Uterus (tissue), 4 donors: ENCODE measurements around the gene ITPKC. TPM values are rescaled to one million over a fixed set of nuclear protein-coding genes. Genes with fewer than 3 reads are reported as not detected.
A peak's percentile ranks its signal among the peaks of the same experiment; 100 is the strongest.

Experiments used
- DNase-seq, 2 donors: peaks; one replicate each; pipeline ENCODE4 v3.0.0-alpha.2; 2019 to 2020
- H3K27ac ChIP-seq, 2 donors: fragments of 200-600 bp; sonication (generic); 1 replicate in 1 of 2; 2 replicates in 1 of 2; pipeline ENCODE4 v1.5.1; 2016 to 2018
- H3K27me3 ChIP-seq, 2 donors: fragments of 200-600 bp; sonication (generic); one replicate each; pipeline ENCODE4 v1.5.1; 2018 to 2019; ENCODE audit warnings: control low read depth in 1 of 2
- H3K36me3 ChIP-seq, 2 donors: fragments of 200-600 bp; sonication (generic); one replicate each; pipeline ENCODE4 v1.5.1; 2019; ENCODE audit warnings: control low read depth in 1 of 2
- H3K4me1 ChIP-seq, 2 donors: fragments of 200-600 bp; sonication (generic); one replicate each; pipeline ENCODE4 v1.5.1; 2018 to 2019; ENCODE audit warnings: control low read depth in 1 of 2
- H3K4me3 ChIP-seq, 2 donors: fragments of 200-600 bp; sonication (generic); 1 replicate in 1 of 2; 2 replicates in 1 of 2; pipeline ENCODE4 v1.5.1; 2018 to 2019; ENCODE audit warnings: mild to moderate bottlenecking in 1 of 2
- H3K9me3 ChIP-seq, 2 donors: fragments of 200-600 bp; sonication (generic); one replicate each; pipeline ENCODE4 v1.5.1; 2019; ENCODE audit warnings: control low read depth in 1 of 2
- POLR2A ChIP-seq, 2 donors: fragments of 450-650 bp; IDR thresholded peaks; one replicate each; pipeline ENCODE4 v1.6.1; 2016; ENCODE audit warnings: antibody characterized with exemption in 2 of 2, mild to moderate bottlenecking in 1 of 2, moderate library complexity in 1 of 2
- intact Hi-C: fragments of 100-400 bp; cut with DNase I; formaldehyde crosslinking; loops from one replicate; pipeline ENCODE4 v1.15.1; 2023; ENCODE audit warnings: low total_unique reads
- total RNA-seq, 4 donors: library from RNA; depleted of rRNA in 3 of 4; stranded (reverse); fragments of >200 nt in 3 of 4; gene quantifications; one replicate each; pipeline versions ENCODE4 v1.1.0 to v1.2.4, GENCODE V29; 2014 to 2023
- TF ChIP-seq, protein P1 (sequence below), 4 experiments: fragments of 200-600 bp in 2 of 4; fragments of 450-650 bp in 2 of 4; sonication (generic) in 2 of 4; IDR thresholded peaks; one replicate each; pipeline ENCODE4 v1.5.1; 2016 to 2019; ENCODE audit warnings: antibody characterized with exemption in 4 of 4, mild to moderate bottlenecking in 2 of 4, moderate library complexity in 1 of 4
- donor health status: DM: yes; HTN: yes; CAD: no.

The ITPKC gene
- total RNA-seq, 4 donors from 2014 or later: 14.4 to 41.5 (median 22.8) TPM

GRCh38 chr19:40739871-40740703 is 23.2 kb downstream of the ITPKC start:
- intact Hi-C loops: no loop called here
- no peaks in the 10 kb centered on the region for H3K27me3 ChIP-seq
- no peaks in the 10 kb centered on the region for H3K9me3 ChIP-seq
- DNase-seq: no peak
- H3K36me3 ChIP-seq: no peaks in the 10 kb centered on the region
- peak overlapping the region in 1 of 2 donors; percentile 57 for H3K27ac ChIP-seq
- TF ChIP-seq POLR2A (IDR thresholded peaks at IDR 0.05): no peak
- TF ChIP-seq, protein P1, sequence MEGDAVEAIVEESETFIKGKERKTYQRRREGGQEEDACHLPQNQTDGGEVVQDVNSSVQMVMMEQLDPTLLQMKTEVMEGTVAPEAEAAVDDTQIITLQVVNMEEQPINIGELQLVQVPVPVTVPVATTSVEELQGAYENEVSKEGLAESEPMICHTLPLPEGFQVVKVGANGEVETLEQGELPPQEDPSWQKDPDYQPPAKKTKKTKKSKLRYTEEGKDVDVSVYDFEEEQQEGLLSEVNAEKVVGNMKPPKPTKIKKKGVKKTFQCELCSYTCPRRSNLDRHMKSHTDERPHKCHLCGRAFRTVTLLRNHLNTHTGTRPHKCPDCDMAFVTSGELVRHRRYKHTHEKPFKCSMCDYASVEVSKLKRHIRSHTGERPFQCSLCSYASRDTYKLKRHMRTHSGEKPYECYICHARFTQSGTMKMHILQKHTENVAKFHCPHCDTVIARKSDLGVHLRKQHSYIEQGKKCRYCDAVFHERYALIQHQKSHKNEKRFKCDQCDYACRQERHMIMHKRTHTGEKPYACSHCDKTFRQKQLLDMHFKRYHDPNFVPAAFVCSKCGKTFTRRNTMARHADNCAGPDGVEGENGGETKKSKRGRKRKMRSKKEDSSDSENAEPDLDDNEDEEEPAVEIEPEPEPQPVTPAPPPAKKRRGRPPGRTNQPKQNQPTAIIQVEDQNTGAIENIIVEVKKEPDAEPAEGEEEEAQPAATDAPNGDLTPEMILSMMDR (IDR thresholded peaks at IDR 0.05): no peak
- H3K4me1 ChIP-seq: no peaks in the 10 kb centered on the region
- H3K4me3 ChIP-seq: no peak overlapping the region

GRCh38 chr19:40740747-40741146 is 23.8 kb downstream of the ITPKC start:
- intact Hi-C loops: no loop called here
- no peak overlapping the region for H3K4me3 ChIP-seq

GRCh38 chr19:40741527-40742390 is 24.8 kb downstream of the ITPKC start:
- no peaks in the 10 kb centered on the region for H3K36me3 ChIP-seq
- TF ChIP-seq, protein P1 (IDR thresholded peaks at IDR 0.05): no peak
- no peak for TF ChIP-seq POLR2A (IDR thresholded peaks at IDR 0.05)

More at GRCh38 chr19:40740747-40741146, 23.8 kb downstream of the ITPKC start:
- no peaks in the 10 kb centered on the region for H3K27me3 ChIP-seq
- DNase-seq: no peak
- TF ChIP-seq POLR2A (IDR thresholded peaks at IDR 0.05): no peak
- TF ChIP-seq, protein P1 (IDR thresholded peaks at IDR 0.05): no peak
- peak overlapping the region in 1 of 2 donors; percentile 57 for H3K27ac ChIP-seq
- H3K4me1 ChIP-seq: no peaks in the 10 kb centered on the region
- no peaks in the 10 kb centered on the region for H3K9me3 ChIP-seq
- H3K36me3 ChIP-seq: no peaks in the 10 kb centered on the region

DNA sequence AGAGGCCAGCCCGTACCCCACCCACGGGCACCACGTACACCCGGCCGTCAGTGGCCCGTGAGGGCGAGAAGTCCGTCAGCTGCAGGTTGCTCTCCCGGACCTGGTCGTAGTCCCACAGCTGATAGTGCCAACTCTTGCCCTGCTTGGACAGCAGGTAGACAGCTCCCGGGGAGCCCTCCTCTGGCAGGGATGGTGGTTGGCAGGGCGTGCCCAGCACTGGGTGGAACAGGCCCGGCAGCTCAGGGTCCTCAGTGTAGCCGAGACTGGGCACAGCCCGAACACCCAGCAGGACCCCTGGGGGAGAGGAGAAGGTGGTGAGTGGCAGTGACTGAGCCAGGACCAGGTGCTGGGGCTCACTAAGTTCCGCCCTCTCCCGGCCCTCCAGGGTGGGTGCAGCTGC is 25.6 kb downstream of the ITPKC start:
- no peaks in the 10 kb centered on the region for H3K4me1 ChIP-seq
- no peak overlapping the region for H3K4me3 ChIP-seq
- no peak for DNase-seq
- intact Hi-C loops: no loop called here
- H3K27ac ChIP-seq: no peak overlapping the region
- no peaks in the 10 kb centered on the region for H3K27me3 ChIP-seq
- no peaks in the 10 kb centered on the region for H3K9me3 ChIP-seq
- no peaks in the 10 kb centered on the region for H3K36me3 ChIP-seq
- no peak for TF ChIP-seq POLR2A (IDR thresholded peaks at IDR 0.05)
- TF ChIP-seq, protein P1 (IDR thresholded peaks at IDR 0.05): no peak

More at GRCh38 chr19:40741527-40742390, 24.8 kb downstream of the ITPKC start:
- intact Hi-C loops: no loop called here
- no peaks in the 10 kb centered on the region for H3K4me1 ChIP-seq
- no peak overlapping the region for H3K27ac ChIP-seq
- H3K27me3 ChIP-seq: no peaks in the 10 kb centered on the region
- no peaks in the 10 kb centered on the region for H3K9me3 ChIP-seq
- no peak overlapping the region for H3K4me3 ChIP-seq
- no peak for DNase-seq

DNA sequence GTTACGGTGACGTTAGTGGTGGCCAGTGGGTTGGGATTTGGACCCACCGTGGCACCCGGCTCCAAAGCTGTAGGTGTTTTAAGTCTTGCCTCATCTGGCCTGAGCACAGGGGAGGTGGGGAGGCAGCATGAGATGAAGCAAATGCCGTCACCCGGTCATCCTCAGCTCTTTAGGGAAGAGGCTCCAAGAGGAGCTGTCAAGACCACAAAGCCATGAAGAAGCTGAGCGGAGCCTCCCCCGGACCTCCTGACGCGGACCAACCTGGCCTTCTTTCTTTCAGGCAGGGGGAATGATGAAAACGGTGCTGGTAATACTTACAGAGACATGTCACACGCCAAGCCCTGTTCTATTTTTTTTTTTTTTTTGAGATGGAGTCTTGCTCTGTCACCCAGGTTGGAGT is 26.0 kb downstream of the ITPKC start:
- no peaks in the 10 kb centered on the region for H3K36me3 ChIP-seq
- no peak for TF ChIP-seq POLR2A (IDR thresholded peaks at IDR 0.05)
- TF ChIP-seq, protein P1 (IDR thresholded peaks at IDR 0.05): no peak
- no peaks in the 10 kb centered on the region for H3K9me3 ChIP-seq
- no peak overlapping the region for H3K27ac ChIP-seq
- intact Hi-C loops: no loop called here
- no peak overlapping the region for H3K4me3 ChIP-seq
- H3K27me3 ChIP-seq: no peaks in the 10 kb centered on the region
- DNase-seq: no peak
- no peaks in the 10 kb centered on the region for H3K4me1 ChIP-seq
